Measurements from ENCODE around the gene PEX10.
A peak's percentile ranks its signal among the peaks of the same experiment; 100 is the strongest.

PEX10 gene

DNA sequence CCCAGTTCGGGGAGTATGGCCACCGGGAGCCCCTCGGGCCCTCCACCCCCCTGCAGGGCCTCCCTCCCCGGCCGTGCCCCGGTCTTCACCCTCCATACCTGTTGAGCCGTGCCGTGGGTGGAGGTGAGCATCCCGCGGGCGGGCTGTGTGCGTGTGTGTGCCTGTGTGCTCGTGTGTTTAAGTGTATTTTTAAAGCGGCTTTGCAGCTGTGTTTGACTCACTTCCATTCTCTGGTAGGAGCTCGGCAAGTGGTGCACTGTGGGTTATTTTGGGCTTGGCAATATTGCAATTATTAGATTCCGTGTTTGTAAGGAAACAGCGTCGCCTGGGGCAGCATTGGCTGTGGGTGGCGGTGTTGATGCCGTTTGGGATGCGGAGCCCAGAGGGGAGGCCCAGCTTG, 43.4 kb upstream of the PEX10 start:
- no peak for DNase-seq (ENCODE audit: low read depth)
- no peak overlapping the region for H3K4me3 ChIP-seq (replicated peaks; ENCODE audit: low read depth, low read length)
- TF ChIP-seq CTCF (IDR thresholded peaks at IDR 0.05; ENCODE audit: low read length, missing control alignments), result no peak

DNA sequence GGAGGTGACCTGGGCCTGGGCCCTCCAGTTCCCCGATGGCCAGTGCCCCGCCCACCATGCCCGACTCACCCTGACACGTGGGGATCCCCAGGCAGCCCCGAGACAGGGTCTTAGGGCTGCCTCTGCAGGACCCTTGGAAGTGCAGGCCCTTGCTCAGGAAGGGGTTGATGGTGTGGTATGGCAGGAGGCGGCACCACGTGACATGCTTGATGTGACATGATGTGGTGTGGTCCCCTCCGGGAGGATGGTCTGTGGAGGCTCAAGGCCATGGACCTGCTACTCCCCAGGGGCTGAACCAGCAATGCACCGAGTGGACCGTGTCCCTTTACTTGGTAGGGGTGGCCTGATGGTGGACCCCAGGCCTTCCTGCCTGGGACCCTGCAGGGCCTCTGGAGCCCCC, 41.9 kb upstream of the PEX10 start:
- TF ChIP-seq CTCF (IDR thresholded peaks at IDR 0.05; ENCODE audit: low read length, missing control alignments), result no peak
- H3K4me3 ChIP-seq (replicated peaks; ENCODE audit: low read depth, low read length), result no peak overlapping the region
- DNase-seq (ENCODE audit: low read depth), result no peak

- H3K4me3 ChIP-seq (replicated peaks; ENCODE audit: low read depth, low read length), result no peak overlapping the region
- TF ChIP-seq CTCF (IDR thresholded peaks at IDR 0.05; ENCODE audit: low read length, missing control alignments), result no peak
- DNase-seq (ENCODE audit: low read depth), result no peak
These were observed 40.6 kb upstream of the PEX10 start for GRCh38 chr1:2452932-2453315.

- no peak for TF ChIP-seq CTCF (IDR thresholded peaks at IDR 0.05; ENCODE audit: low read length, missing control alignments)
- DNase-seq (ENCODE audit: low read depth), result no peak
- H3K4me3 ChIP-seq (replicated peaks; ENCODE audit: low read depth, low read length), result no peak overlapping the region
These were observed 40.0 kb upstream of the PEX10 start for GRCh38 chr1:2452201-2452931.

DNA sequence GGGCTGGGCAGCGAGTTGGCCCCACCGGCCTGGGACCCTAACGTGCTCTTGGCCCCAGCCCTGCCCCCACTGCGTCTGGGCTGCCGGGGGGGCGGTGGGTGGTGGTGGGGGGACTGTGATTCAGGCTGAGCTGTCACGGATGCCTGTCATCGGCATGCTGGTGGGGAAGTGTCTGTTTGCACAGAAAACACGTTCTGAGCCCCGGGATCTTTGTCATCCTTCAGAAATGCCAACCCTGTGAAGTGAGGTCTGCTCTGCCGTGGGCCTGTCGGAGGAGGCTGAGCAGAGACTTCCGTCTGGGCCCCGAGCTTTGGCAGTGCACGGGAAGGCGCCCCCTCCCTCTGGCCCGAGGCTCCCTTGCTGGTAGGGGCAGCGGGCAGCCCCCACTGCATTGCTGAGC, 39.4 kb upstream of the PEX10 start:
- no peak overlapping the region for H3K4me3 ChIP-seq (replicated peaks; ENCODE audit: low read depth, low read length)
- peak; percentile 47 for DNase-seq (ENCODE audit: low read depth)
- no peak for TF ChIP-seq CTCF (IDR thresholded peaks at IDR 0.05; ENCODE audit: low read length, missing control alignments)

DNA sequence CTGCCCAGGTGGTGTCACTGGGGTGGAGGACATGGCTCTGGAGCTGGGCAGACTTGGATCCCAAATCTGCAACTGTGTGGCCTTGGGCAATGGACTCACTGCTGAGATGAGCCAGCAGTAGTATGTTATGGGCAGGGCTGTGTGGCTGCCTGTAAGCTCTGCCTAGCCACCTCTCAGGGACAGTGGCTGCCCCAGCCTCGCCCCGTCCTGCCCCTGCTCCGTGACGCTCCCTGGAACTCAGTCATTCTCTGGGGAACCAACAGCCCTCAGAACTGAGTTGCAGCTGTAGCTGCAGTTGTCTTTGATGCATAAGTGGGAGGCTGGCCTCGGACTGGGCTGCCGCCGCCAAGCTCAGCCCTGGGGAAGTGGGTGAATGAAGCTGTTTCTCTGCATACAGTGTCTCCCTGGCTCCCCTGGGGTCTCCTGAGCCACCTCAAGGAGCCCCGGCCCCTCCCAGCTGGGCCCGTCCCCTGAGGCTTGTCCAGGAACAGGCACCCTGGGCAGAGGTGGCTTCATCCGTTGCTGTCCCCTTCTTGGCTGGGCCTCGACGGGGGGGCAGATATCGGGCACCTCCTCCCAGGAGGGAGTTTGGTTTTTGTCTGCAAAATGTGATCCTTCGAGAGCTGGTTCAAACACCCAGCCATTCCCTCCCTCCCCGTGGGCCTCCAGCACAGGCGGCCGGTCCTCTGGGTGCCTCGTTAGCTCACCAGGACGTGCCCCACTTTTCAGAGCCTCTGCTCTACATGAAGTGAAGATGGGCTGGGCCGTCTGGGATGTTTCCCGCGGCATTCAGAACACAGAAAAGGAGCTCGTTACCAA, 37.5 kb upstream of the PEX10 start:
- no peak for DNase-seq (ENCODE audit: low read depth)
- H3K4me3 ChIP-seq (replicated peaks; ENCODE audit: low read depth, low read length), result no peak overlapping the region
- TF ChIP-seq CTCF (IDR thresholded peaks at IDR 0.05; ENCODE audit: low read length, missing control alignments), result no peak

Data from fibroblast of pulmonary artery (primary cell).